ENCODE data around the gene SORBS1.

- TF ChIP-seq POLR2A (IDR thresholded peaks at IDR 0.05) (no peak), POLR2AphosphoS5 (IDR thresholded peaks at IDR 0.05) (no peak)
These were observed 116.4 kb downstream of the SORBS1 start for GRCh38 chr10:95444792-95445191.
